CD14-positive monocyte (primary cell): ENCODE data around the gene KDF1. TPM values are rescaled to one million over a fixed set of nuclear protein-coding genes. Genes with fewer than 3 reads are reported as not detected.
"Not testable (repeated sequence)": the region's sequence is repeated elsewhere in the genome, so short reads cannot be mapped to it uniquely, and the experiment has no call there.

Source experiments
- DNase-seq, 3 donors: peaks; one replicate each; pipeline ENCODE4 v3.0.0-alpha.2; 2011 to 2022
- H2AFZ ChIP-seq: 2 replicates; pipeline ENCODE4 v1.6.0; 2012; ENCODE audit warnings: mild to moderate bottlenecking, low read depth, low read length, inconsistent platforms; ENCODE audit not compliant: insufficient read depth, poor library complexity, severe bottlenecking
- H3K27ac ChIP-seq, 2 donors: 1 replicate in 1 of 2; 2 replicates in 1 of 2; pipeline ENCODE4 v1.5.1; 2012 to 2013; ENCODE audit warnings: low read length in 2 of 2, control low read depth in 1 of 2, inconsistent platforms in 1 of 2, low read depth in 1 of 2, mild to moderate bottlenecking in 1 of 2
- H3K27me3 ChIP-seq, 2 donors: one replicate each; pipeline versions ENCODE4 v1.6.0 to v1.6.1; 2011 to 2013; ENCODE audit warnings: low read length in 2 of 2; ENCODE audit not compliant: control insufficient read depth in 2 of 2, insufficient read depth in 2 of 2
- H3K36me3 ChIP-seq, 2 donors: replicated peaks in 1 of 2; 1 replicate in 1 of 2; 2 replicates in 1 of 2; pipeline versions ENCODE4 v1.5.1 to v1.6.1; 2012 to 2013; ENCODE audit warnings: low read length in 2 of 2, control low read depth in 1 of 2, inconsistent platforms in 1 of 2, mild to moderate bottlenecking in 1 of 2; ENCODE audit not compliant: insufficient read depth in 2 of 2, control insufficient read depth in 1 of 2
- H3K4me1 ChIP-seq, 2 donors: 1 replicate in 1 of 2; 2 replicates in 1 of 2; pipeline versions ENCODE4 v1.5.1 to v1.6.1; 2012 to 2013; ENCODE audit warnings: low read length in 2 of 2, control low read depth in 1 of 2, inconsistent platforms in 1 of 2, mild to moderate bottlenecking in 1 of 2, moderate library complexity in 1 of 2; ENCODE audit not compliant: insufficient read depth in 2 of 2, control insufficient read depth in 1 of 2
- H3K4me2 ChIP-seq: replicated peaks from 2 replicates; pipeline ENCODE3; 2012; ENCODE audit warnings: low read length, moderate library complexity, mild to moderate bottlenecking; ENCODE audit not compliant: poor library complexity, severe bottlenecking; ENCODE audit errors: extremely low read depth
- H3K4me3 ChIP-seq, 3 experiments: fragments of 200-600 bp in 1 of 3; sonication (generic) in 1 of 3; replicated peaks in 1 of 3; 1 replicate in 2 of 3; 2 replicates in 1 of 3; pipeline ENCODE4 v1.5.1; 2011 to 2013; ENCODE audit warnings: low read length in 3 of 3, mild to moderate bottlenecking in 3 of 3, control low read depth in 2 of 3, low read depth in 2 of 3, inconsistent platforms in 1 of 3, moderate library complexity in 1 of 3
- H3K79me2 ChIP-seq: 2 replicates; pipeline ENCODE4 v1.6.0; 2012; ENCODE audit warnings: mild to moderate bottlenecking, control low read depth, inconsistent platforms, low read length, moderate library complexity; ENCODE audit not compliant: insufficient read depth
- H3K9ac ChIP-seq: 2 replicates; pipeline ENCODE4 v1.6.0; 2017; ENCODE audit warnings: low read length, mild to moderate bottlenecking; ENCODE audit not compliant: insufficient read depth, poor library complexity, severe bottlenecking
- H3K9me3 ChIP-seq, 2 donors: replicated peaks in 1 of 2; 1 replicate in 1 of 2; 2 replicates in 1 of 2; pipeline versions ENCODE4 v1.5.1 to v1.6.1; 2012 to 2013; ENCODE audit warnings: low read length in 2 of 2, control low read depth in 1 of 2; ENCODE audit not compliant: control insufficient read depth in 1 of 2, insufficient read depth in 1 of 2
- H4K20me1 ChIP-seq: 2 replicates; pipeline ENCODE4 v1.6.0; 2012; ENCODE audit warnings: mild to moderate bottlenecking, low read length, control low read depth, moderate library complexity; ENCODE audit not compliant: insufficient read depth
- H3K27ac Mint-ChIP-seq, 7 donors: one replicate each; pipeline ENCODE4 v1.8.0; 2020; ENCODE audit warnings: mild to moderate bottlenecking in 7 of 7, mixed read lengths in 7 of 7, moderate library complexity in 6 of 7, inconsistent platforms in 2 of 7
- H3K27me3 Mint-ChIP-seq, 3 donors: one replicate each; pipeline ENCODE4 v1.8.0; 2021 to 2022; ENCODE audit warnings: low read depth in 3 of 3, mild to moderate bottlenecking in 3 of 3, mixed read lengths in 3 of 3, moderate library complexity in 3 of 3, inconsistent platforms in 1 of 3
- H3K36me3 Mint-ChIP-seq, 2 donors: one replicate each; pipeline ENCODE4 v1.8.0; 2020; ENCODE audit warnings: mixed read lengths in 2 of 2, inconsistent platforms in 1 of 2, mild to moderate bottlenecking in 1 of 2
- H3K4me1 Mint-ChIP-seq: one replicate; pipeline ENCODE4 v1.8.0; 2020; ENCODE audit warnings: mild to moderate bottlenecking, mixed read lengths
- H3K4me3 Mint-ChIP-seq, 2 donors: one replicate each; pipeline ENCODE4 v1.8.0; 2020; ENCODE audit warnings: mild to moderate bottlenecking in 2 of 2, mixed read lengths in 2 of 2, moderate library complexity in 1 of 2
- H3K9me3 Mint-ChIP-seq, 7 donors: one replicate each; pipeline ENCODE4 v1.8.0; 2020 to 2022; ENCODE audit warnings: mixed read lengths in 7 of 7, mild to moderate bottlenecking in 6 of 7, moderate library complexity in 6 of 7, inconsistent platforms in 2 of 7
- WGBS: methylation state at CpG from one replicate; pipeline ENCODE4 v1.1.5; 2013; ENCODE audit warnings: missing lambda C conversion rate; ENCODE audit not compliant: insufficient coverage; 5-methylcytosine and 5-hydroxymethylcytosine counted together
- intact Hi-C, 2 donors: fragments of 100-400 bp; cut with micrococcal nuclease; formaldehyde crosslinking; loops; one replicate each; pipeline versions ENCODE4 v1.15.0 to v1.15.1; 2023
- polyA plus RNA-seq, 3 donors: library from polyadenylated mRNA; depleted of rRNA in 1 of 3; unstranded in 2 of 3; stranded (reverse) in 1 of 3; fragments of 300-500 nt in 2 of 3; fragments of >200 nt in 1 of 3; fragmentation: Illumina TruSeq in 2 of 3; gene quantifications; 1 replicate in 2 of 3; 2 replicates in 1 of 3; pipeline ENCODE4 v1.2.3, GENCODE V29; 2012 to 2021
- TF ChIP-seq, protein P1 (sequence below): fragments of 200-600 bp; IDR thresholded peaks from one replicate; pipeline ENCODE4 v1.8.0; 2022; ENCODE audit warnings: antibody characterized with exemption, mild to moderate bottlenecking

Gene KDF1
- polyA plus RNA-seq, 3 donors = not detected

DNA sequence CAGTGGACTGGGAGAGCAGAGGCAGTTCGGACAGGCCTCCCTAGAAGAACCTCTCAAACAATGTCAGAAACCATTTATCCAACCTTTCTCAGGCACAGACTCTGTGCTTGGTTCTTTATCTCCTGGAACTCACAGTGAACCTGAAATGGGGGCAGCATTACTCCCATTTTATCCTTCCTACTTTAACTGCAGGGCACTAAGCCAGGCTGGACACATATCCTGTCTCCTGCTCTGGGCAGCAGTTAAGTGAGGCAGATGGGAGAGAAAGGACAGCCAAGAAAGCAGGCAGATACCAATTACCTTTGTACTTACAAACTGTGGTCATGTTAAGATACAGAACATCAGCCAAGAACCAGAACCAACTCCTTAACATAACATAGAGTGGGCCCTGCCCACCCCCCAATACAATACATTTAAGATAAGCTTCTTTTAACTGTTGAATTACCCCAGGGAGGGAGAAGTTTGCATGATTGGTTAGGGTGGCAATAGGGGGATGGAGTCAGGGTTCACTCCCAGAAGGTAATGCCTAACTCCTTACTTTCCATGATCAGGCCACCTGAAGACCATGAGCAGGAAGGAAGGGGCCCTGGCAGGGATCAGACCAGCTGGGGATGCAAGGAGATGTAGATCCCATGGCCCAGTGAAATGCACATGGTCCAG is 10.9 kb downstream of the KDF1 start:
- 80% methylated on average over 1 of the region's 1 CpG for WGBS
- Mint-ChIP-seq H3K4me3 (no peak overlapping the region), H3K36me3 (peaks cover 19 to 26% of the 10 kb centered on the region in 2 donors), H3K27me3 (peaks cover 3 to 7% (median 3%) of the 10 kb centered on the region in 3 donors), H3K27ac (peak overlapping the region in 3 of 7 donors; percentile 19 to 62 (median 58)), H3K4me1 (no peaks in the 10 kb centered on the region), H3K9me3 (peaks cover 0 to 3% (median 0%) of the 10 kb centered on the region in 7 donors)
- peaks cover 19 to 29% of the 10 kb centered on the region in 2 donors for H3K36me3 ChIP-seq
- intact Hi-C loops = no loop called here
- no peak overlapping the region for H2AFZ ChIP-seq
- H3K4me3 ChIP-seq = no peak overlapping the region
- DNase-seq = no peak
- no peaks in the 10 kb centered on the region for H3K9me3 ChIP-seq
- no peaks in the 10 kb centered on the region for H3K27me3 ChIP-seq
- H3K79me2 ChIP-seq = no peaks in the 10 kb centered on the region
- no peak overlapping the region for H3K9ac ChIP-seq
- no peak overlapping the region for H3K27ac ChIP-seq
- TF ChIP-seq, protein P1, sequence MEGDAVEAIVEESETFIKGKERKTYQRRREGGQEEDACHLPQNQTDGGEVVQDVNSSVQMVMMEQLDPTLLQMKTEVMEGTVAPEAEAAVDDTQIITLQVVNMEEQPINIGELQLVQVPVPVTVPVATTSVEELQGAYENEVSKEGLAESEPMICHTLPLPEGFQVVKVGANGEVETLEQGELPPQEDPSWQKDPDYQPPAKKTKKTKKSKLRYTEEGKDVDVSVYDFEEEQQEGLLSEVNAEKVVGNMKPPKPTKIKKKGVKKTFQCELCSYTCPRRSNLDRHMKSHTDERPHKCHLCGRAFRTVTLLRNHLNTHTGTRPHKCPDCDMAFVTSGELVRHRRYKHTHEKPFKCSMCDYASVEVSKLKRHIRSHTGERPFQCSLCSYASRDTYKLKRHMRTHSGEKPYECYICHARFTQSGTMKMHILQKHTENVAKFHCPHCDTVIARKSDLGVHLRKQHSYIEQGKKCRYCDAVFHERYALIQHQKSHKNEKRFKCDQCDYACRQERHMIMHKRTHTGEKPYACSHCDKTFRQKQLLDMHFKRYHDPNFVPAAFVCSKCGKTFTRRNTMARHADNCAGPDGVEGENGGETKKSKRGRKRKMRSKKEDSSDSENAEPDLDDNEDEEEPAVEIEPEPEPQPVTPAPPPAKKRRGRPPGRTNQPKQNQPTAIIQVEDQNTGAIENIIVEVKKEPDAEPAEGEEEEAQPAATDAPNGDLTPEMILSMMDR = no peak
- no peak overlapping the region for H3K4me2 ChIP-seq
- H3K4me1 ChIP-seq = no peaks in the 10 kb centered on the region
- no peaks in the 10 kb centered on the region for H4K20me1 ChIP-seq

GRCh38 chr1:26948725-26949057 is 11.6 kb downstream of the KDF1 start:
- H3K27me3 ChIP-seq, H3K4me2 ChIP-seq, H4K20me1 ChIP-seq, H3K4me3 Mint-ChIP-seq, H3K9me3 ChIP-seq, H3K9me3 Mint-ChIP-seq, H3K4me3 ChIP-seq, H3K79me2 ChIP-seq, H3K27me3 Mint-ChIP-seq, H3K27ac ChIP-seq, intact Hi-C loops, H3K4me1 Mint-ChIP-seq, H3K27ac Mint-ChIP-seq, H3K4me1 ChIP-seq, H2AFZ ChIP-seq, DNase-seq, H3K9ac ChIP-seq: not testable (repeated sequence)
- peaks cover 25 to 33% of the 10 kb centered on the region in 2 donors for H3K36me3 Mint-ChIP-seq
- 67% methylated on average over 2 of the region's 16 CpGs for WGBS
- H3K36me3 ChIP-seq = peaks cover 26 to 36% of the 10 kb centered on the region in 2 donors
